NK-92 treated with Interleukin-12 subunit alpha and Interleukin-12 subunit beta, amount 100 ng/mL, for 24 hours (cell line): Measurements from ENCODE around the gene TMEM145.
"Not testable (repeated sequence)": the region's sequence is repeated elsewhere in the genome, so short reads cannot be mapped to it uniquely, and the experiment has no call there.

Source experiments
- DNase-seq: peaks from one replicate; lab custom pipeline; 2025; lab: John Stamatoyannopoulos, UW

Gene TMEM145

DNA sequence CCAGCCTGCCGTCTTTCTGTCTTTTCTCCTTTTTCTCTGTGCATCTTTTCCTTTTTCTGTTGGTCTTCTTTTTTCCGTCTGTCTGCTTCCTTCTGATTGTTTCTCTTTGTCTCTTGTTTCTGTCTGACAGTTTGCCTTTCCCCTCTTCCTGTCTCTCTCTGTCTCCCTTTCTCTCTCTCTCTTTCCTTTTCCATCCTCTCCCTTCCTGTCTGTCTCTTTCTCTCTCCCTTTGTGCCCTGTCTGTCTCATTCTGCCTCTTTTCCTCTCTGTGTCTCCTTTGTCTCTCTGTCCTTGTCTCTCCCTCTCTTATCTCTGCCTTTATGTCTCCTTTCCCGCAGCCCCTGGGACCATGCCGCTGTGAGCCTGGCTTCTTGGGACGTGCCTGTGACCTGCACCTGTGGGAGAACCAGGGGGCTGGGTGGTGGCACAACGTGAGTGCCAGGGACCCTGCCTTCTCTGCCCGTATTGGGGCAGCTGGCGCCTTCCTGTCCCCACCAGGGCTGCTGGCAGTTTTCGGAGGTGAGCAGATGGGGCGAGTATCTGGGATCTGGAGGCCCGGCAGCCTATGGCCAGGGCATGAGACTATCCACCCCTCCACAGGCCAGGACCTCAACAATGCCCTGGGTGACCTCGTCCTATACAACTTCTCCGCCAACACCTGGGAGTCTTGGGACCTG lies 21.7 kb downstream of the TMEM145 start:
- DNase-seq, result no peak

DNA sequence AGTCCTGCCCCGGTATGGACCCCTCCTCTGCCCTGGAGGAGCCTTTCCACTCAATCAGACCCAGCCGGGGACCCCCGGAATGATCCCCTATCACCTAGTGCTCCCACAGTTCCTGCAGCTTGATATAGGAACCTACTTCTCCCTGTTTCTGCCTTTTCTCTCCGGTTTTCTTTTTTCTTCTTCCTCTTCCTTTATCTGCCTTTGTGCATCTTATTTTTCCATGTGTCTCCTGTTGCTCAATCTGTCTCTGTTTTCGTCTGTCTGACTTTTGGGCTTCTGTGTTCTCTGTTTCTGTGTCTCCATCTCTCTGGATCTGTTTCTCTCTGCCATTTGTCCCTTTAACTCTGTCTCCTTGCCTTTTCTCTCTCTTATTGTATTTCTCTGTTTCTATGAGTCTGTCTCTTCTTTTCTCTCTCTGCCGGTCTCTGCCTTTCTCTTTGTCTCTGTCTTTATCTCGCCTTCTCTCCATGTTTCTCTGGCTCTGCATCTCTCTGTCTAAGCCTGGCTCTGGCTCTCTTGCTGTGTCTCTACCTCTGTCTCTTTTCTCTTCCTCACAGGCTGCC lies 22.3 kb downstream of the TMEM145 start:
- DNase-seq, result no peak

DNA sequence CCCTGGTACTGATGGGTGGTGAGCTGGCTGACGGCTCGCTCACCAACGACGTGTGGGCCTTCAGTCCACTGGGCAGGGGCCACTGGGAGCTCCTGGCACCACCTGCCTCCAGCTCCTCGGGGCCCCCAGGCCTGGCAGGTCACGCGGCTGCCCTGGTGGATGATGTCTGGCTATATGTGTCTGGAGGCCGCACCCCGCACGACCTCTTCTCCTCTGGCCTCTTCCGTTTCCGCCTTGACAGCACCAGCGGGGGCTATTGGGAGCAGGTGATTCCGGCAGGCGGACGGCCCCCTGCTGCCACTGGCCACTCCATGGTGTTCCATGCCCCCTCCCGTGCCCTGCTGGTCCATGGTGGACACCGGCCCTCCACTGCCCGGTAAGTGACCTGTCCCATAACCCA lies 22.9 kb downstream of the TMEM145 start:
- no peak for DNase-seq

DNA sequence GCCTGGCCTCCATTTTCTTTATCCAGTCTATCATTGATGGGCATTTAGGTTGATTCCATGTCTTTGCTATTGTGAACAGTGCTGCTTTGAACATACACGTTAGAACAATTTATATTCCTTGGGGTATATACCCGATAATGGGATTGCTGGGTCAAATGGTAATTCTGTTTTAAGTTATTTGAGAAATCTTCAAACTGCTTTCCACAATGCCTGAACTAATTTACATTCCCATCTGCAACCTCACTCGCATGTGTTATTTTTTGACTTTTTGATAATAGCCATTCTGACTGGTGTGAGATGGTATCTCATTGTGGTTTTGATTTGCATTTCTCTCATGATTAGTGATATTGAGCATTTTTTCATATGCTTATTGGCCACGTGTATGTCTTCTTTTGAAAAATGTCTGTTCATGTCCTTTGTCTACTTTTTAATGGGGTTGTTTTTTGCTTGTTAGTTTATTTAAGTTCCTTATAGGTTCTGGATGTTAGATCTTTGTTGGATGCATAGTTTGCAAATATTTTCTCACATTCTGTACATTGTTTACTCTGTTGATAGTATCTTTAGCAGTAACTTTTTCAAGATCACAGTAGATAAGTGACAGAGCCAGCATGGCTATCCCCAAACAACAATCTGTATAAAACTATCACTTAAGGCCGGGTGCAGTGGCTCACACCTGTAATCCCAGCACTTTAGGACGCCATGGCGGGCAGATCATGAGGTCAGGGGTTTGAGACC lies 26.2 kb downstream of the TMEM145 start:
- not testable (repeated sequence) for DNase-seq

DNA sequence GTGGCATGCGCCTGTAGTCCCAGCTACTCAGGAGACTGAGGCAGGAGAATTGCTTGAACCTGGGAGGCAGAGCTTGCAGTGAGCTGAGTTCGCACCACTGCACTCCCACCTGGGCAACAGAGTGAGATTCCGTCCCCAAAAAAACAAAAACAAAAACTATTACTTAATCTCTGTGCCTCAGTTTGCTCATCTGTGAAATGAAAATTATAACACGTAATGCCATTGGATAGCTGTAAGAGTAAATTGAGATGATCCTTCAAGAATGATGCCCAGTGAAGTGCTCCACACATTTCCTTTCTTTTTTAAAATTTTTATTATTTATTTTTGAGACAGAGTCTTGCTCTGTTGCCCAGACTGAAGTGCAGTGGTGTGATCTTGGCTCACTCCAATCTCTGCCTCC lies 26.8 kb downstream of the TMEM145 start:
- DNase-seq, result not testable (repeated sequence)

DNA sequence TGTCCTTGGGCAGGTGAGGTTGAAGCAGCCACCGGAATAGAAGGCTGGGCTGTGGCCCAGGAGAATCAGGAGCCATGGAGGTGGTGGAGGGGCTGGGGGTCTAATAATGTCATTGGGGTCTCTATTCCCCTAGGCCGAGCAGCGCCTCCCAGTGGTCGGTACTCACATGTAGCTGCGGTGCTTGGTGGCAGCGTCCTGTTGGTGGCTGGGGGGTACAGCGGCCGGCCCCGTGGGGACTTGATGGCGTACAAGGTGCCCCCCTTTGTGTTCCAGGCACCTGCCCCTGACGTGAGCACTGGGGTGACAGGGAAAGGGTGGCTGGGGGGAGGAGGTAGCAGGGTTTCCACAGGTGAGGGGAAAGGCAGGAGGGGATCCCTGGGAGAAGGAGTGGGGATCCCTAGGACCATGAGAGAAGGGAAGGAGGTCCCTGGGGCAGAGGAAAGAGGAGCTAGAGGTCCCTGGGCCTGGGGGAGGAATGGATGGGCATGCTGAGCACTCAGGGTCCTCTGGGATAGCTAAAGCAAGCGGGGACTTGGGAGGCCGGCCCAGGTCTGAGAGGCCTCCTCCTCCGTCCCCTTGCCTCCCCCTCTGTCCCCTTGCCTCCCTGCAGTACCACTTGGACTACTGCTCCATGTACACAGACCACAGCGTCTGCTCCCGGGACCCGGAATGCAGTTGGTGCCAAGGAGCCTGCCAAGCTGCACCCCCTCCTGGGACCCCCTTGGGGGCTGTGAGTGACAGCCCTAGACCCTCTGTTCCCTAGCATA lies 30.4 kb downstream of the TMEM145 start:
- DNase-seq, result no peak

DNA sequence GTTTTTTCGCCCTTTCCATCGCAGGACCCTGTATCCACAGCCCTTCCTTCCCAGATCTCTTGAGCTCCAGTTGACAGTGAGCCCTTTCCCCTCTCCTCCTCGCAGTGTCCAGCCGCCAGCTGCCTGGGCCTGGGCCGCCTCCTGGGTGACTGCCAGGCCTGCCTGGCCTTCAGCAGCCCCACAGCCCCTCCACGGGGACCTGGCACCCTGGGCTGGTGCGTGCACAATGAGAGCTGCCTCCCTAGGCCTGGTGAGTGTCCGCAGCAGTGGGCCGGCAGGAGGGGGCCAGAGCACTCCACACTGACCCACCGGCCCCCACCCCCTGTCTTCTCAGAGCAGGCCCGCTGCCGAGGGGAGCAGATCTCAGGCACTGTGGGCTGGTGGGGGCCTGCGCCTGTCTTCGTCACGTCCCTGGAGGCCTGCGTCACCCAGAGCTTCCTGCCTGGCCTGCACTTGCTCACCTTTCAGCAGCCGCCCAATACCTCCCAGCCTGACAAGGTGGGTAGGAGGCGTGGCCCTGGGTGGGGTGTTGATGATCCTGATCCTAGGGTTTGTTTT lies 31.3 kb downstream of the TMEM145 start:
- DNase-seq, result no peak

DNA sequence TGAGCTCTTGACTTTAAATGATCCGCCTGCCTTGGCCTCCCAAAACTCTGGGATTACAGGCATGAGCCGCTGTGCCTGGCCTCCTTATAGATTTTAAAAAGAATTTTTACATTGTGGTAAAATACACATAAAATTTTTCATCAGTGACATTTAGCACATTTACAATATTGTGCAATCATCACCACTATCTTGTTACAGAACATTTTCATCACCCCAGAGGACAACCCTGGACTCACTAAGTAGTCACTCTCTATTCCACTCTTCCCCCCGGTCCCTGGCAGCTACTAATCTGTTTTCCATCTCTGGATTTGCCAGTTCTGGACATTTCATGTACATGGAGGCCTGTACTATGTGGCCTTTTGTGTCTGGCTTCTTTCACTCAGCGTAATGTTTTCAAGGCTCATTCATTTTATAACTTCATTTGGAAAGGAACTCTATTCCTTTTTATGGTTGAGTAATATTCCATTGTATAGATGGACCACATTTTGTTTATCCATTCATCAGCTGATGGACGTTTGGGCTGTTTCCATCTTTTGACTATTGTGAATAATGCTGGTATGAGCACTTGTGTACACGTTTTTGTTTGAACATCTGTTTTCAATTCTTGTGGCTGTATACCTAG lies 32.2 kb downstream of the TMEM145 start:
- no peak for DNase-seq

DNA sequence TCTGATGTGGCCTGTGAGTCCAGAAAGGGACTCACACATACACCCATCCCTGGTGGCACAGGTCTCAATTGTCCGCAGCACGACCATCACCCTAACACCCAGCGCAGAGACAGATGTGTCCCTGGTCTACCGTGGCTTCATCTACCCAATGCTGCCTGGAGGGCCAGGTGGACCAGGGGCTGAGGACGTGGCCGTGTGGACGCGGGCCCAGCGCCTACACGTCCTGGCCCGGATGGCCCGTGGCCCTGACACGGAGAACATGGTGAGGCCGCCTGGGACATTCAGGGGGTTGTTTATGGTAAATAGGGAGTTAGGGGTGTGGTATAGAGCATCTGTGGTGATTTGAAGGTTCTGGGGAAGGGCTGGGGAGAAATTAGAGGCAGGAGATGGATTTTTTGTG lies 35.1 kb downstream of the TMEM145 start:
- DNase-seq, result no peak

DNA sequence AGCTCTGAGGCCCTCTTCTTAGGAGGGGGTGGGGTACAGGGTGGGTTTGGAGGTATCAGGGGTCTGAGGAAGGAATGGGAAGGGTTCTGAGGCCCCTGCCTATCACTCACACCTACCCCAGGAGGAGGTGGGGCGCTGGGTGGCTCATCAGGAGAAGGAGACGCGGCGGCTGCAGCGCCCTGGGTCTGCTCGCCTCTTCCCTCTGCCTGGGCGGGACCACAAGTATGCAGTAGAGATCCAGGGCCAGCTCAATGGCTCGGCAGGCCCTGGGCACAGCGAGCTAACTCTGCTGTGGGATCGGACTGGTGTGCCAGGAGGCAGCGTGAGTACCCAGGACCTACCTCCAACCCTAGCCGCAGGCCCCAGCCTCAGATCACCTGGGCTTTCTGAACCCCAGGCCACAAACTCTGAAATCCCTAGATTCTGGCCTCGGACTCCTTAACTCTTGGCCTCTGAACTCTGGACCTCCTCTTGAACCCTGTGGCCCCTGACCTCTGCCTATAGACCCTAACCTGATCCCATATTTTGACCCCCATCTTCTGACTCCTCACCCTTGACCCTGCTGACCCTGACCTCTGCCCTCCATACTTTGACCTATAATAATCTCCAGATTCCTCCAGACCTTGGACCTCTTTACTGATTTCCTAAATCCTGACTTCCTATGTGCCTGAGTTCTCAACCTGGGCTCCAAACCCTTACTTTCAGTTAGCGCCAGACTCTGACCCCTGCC lies 36.4 kb downstream of the TMEM145 start:
- DNase-seq, result no peak

DNA sequence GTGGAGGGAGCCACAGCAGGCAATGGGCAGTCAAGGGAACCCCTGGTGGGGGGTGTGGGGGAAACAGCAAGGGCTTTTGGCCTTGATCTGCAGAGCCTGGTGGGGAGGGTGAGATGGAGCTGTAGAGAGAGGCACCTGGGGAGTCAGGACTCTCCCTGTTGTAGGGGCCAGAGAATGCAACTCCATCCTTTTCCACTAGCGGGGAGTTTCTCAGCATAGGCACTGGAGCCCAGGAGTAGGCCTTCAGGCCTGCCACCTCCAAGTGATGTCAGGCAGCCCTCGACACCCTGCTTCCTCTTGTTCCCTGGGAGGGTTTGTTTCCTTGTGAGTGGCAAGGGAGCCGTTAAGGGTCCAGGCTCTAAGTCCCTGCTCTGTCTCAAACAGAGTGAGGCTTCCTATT lies 37.3 kb downstream of the TMEM145 start:
- no peak for DNase-seq

DNA sequence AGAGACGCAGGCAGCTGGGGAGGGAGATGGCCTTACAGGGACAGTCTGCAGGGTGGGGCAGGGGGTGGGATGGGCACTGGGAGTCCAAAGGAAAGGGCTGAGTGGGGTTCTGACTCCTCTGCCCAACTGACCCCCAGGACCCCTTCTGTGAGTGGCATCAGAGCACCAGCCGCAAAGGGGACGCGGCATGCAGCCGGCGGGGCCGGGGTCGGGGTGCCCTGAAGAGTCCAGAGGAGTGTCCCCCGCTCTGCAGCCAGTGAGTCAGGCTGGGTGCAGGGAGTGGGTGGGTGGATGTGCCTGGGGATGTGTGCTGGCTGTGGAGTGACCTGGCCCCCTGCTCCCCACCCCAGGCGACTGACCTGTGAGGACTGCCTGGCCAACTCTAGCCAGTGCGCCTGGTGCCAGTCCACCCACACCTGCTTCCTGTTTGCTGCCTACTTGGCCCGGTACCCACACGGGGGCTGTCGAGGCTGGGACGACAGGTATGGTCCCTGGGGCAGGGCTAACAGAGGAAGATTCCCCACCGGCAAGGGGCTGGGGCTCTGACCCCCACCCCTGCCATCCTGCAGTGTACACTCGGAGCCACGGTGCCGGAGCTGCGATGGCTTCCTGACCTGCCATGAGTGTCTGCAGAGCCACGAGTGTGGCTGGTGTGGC lies 38.1 kb downstream of the TMEM145 start:
- no peak for DNase-seq

DNA sequence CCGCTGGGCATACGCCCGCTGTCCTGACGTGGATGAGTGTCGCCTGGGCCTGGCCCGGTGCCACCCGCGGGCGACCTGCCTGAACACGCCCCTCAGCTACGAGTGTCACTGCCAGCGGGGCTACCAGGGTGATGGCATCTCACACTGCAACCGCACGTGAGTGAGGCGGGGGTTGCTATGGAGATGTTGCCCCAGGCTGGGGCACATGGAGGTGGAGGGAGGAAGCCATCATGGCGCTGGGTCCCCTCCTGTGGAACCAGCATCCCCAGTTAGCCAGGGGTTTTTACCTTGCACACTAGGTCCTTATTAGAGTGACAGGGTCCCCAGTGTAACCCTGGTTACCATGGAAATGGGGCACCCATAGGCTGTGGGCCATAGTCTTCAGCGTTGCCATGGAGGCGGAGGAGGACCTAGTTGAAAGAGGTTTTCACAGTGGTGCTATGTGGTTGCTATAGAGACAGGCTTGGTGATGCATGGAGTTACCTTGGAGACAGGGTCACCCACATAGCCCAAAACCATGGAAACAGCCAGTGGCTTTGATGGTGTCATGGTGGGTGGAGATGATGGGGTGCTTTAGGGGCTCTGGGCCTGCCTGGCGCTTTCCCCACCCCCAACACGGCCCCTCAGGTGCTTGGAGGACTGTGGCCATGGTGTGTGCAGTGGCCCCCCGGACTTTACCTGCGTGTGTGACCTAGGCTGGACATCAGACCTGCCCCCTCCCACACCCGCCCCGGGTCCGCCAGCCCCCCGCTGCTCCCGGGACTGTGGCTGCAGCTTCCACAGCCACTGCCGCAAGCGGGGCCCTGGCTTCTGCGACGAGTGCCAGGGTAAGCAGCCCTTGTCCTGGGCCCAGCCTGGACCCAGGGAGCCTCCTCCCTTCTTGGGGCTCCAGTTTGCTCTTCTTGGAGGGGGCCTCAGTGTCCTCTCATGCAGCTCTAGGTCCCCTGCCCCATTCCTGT lies 39.5 kb downstream of the TMEM145 start:
- no peak for DNase-seq

DNA sequence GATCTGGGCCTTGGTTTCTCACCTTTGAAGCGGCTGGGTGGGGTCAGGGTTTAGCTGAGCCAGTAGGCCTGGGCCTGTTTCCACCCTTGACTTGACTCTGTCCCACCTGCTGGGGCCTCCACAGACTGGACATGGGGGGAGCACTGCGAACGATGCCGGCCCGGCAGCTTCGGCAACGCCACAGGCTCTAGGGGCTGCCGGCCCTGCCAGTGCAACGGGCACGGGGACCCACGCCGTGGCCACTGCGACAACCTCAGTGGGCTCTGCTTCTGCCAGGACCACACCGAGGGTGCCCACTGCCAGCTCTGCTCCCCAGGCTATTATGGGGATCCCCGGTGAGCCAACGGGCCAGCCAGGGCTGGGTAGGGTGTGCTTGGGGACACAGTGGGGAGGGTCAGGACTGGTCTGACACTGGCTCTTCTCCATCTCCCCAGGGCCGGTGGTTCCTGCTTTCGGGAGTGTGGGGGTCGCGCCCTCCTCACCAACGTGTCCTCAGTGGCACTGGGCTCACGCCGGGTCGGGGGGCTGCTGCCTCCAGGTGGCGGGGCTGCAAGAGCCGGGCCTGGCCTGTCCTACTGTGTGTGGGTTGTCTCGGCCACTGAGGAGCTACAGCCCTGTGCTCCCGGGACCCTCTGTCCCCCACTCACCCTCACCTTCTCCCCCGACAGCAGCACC lies 40.4 kb downstream of the TMEM145 start:
- DNase-seq, result no peak

DNA sequence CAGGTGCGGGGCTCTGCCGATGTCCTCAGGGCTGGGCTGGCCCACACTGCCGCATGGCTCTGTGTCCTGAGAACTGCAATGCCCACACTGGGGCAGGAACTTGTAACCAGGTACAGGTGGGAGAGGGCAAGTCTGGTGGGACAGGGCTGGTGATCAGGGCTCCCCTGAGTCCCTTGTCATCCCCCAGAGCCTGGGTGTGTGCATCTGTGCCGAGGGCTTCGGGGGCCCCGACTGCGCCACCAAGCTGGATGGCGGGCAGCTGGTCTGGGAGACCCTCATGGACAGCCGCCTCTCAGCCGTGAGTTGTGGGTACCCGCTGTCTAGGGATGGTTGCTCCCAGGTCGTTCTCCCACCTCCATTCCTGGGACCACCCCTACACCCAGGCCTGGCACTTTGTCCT lies 42.8 kb downstream of the TMEM145 start:
- DNase-seq, result no peak

DNA sequence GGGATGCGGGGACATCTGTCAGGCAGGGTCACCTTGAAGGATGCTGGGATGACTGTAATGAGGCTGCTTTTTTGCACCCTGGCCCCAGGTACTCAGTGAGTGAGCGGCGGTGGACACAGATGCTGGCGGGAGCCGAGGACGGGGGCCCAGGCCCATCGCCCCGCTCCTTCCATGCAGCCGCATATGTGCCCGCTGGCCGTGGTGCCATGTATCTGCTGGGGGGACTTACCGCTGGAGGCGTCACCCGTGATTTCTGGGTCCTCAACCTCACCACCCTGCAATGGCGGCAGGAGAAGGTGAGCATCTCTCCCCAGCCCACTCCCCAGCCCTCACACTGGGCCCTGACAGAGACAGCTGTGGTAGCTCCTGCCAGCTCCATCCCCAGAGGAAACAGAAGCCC lies 43.6 kb downstream of the TMEM145 start:
- no peak for DNase-seq

DNA sequence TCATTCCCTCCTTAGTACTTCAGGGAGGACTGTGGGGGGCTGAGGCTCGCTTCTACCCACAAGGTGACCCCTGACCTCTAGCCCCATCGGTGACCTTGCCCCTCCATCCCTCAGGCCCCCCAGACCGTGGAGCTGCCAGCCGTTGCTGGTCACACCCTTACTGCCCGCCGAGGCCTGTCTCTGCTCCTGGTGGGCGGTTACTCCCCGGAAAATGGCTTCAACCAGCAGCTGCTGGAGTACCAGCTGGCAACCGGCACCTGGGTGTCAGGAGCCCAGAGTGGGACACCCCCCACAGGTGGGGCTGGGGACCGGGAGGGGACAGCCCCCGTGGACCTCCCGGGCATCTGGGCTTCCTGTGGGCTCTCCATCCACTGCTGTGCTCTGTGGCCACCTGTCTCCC lies 44.2 kb downstream of the TMEM145 start:
- DNase-seq, result no peak

DNA sequence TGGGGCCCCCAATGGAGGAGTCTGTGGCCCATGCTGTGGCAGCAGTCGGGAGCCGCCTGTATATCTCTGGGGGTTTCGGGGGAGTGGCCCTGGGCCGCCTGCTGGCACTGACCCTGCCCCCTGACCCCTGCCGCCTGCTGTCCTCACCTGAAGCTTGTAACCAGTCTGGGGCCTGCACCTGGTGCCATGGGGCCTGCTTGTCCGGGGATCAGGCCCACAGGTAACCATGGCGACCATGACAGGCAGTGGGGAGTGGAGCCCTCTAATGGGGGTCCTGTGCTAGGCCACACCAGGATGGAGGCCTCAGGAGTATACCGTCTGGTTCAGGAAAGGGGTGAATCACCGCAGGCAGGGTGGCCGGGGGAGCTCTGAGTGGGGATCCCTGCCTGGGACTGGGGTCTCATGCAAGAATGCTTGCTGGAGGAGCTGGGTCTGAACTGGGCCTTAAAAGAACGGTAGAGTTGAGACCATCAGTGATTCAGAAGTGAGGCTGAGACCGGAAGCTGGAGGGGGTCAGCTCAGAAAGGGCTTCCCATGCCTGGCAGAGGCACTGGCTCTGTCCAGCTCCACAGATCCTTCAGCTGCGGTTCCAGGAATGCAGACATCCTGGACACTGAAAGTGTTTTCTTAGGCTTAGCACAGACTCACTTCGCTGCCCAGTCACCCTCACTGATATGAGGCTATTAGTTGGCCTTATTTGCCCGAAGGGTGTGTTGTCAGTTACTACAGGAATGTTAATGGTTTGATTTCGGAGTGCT lies 47.9 kb downstream of the TMEM145 start:
- DNase-seq, result no peak
